H9 (cell line): ENCODE results near the gene TPPP. TPM values are rescaled to one million over a fixed set of nuclear protein-coding genes. Genes with fewer than 3 reads are reported as not detected.
"Not testable (repeated sequence)": the region's sequence is repeated elsewhere in the genome, so short reads cannot be mapped to it uniquely, and the experiment has no call there.

ENCODE experiments used
- DNase-seq: peaks from one replicate; pipeline ENCODE4 v3.0.0-alpha.2; 2017
- H2AFZ ChIP-seq: one replicate; pipeline ENCODE4 v1.6.1; 2013; ENCODE audit warnings: mild to moderate bottlenecking, low read length, control low read depth, moderate library complexity
- H2AK5ac ChIP-seq: 2 replicates; pipeline ENCODE4 v1.6.1; 2013; ENCODE audit warnings: low read length, control low read depth, mixed read lengths; ENCODE audit not compliant: insufficient read length
- H2BK120ac ChIP-seq: one replicate; pipeline ENCODE4 v1.6.1; 2013; ENCODE audit warnings: low read depth, mild to moderate bottlenecking, low read length, control low read depth, inconsistent platforms; ENCODE audit not compliant: poor library complexity, severe bottlenecking
- H2BK12ac ChIP-seq: 2 replicates; pipeline ENCODE4 v1.6.1; 2013; ENCODE audit warnings: low read length, control low read depth, mixed read lengths, low read depth; ENCODE audit not compliant: insufficient read length
- H2BK15ac ChIP-seq: 2 replicates; pipeline ENCODE4 v1.6.1; 2013; ENCODE audit warnings: low read depth, low read length, control low read depth
- H2BK20ac ChIP-seq: one replicate; pipeline ENCODE4 v1.6.1; 2013; ENCODE audit warnings: low read depth, mild to moderate bottlenecking, low read length, control low read depth, inconsistent platforms; ENCODE audit not compliant: poor library complexity, severe bottlenecking
- H2BK5ac ChIP-seq: 2 replicates; pipeline ENCODE4 v1.6.1; 2013; ENCODE audit warnings: low read length, control low read depth, mixed read lengths; ENCODE audit not compliant: insufficient read length
- H3K14ac ChIP-seq: 2 replicates; pipeline ENCODE4 v1.6.1; 2013; ENCODE audit warnings: low read length, control low read depth; ENCODE audit not compliant: insufficient read depth
- H3K18ac ChIP-seq: 2 replicates; pipeline ENCODE4 v1.6.1; 2013; ENCODE audit warnings: low read depth, mild to moderate bottlenecking, mixed read lengths, low read length, control low read depth; ENCODE audit not compliant: insufficient read length
- H3K23ac ChIP-seq: 2 replicates; pipeline ENCODE4 v1.6.1; 2013; ENCODE audit warnings: low read length, control low read depth, mixed read lengths, low read depth; ENCODE audit not compliant: insufficient read length
- H3K23me2 ChIP-seq: 2 replicates; pipeline ENCODE4 v1.6.1; 2013; ENCODE audit warnings: low read depth, mild to moderate bottlenecking, mixed read lengths, low read length, control low read depth; ENCODE audit not compliant: insufficient read length, poor library complexity, severe bottlenecking
- H3K27ac ChIP-seq: 2 replicates; pipeline ENCODE4 v1.5.1; 2013; ENCODE audit warnings: low read length, control low read depth, mixed read lengths, low read depth; ENCODE audit not compliant: insufficient read length
- H3K27me3 ChIP-seq: 2 replicates; pipeline ENCODE4 v1.6.1; 2013; ENCODE audit warnings: low read length, control low read depth, inconsistent platforms; ENCODE audit not compliant: insufficient read depth
- H3K4ac ChIP-seq: 2 replicates; pipeline ENCODE4 v1.6.1; 2013; ENCODE audit warnings: low read depth, mild to moderate bottlenecking, control low read depth, inconsistent platforms, low read length, moderate library complexity
- H3K4me1 ChIP-seq: 2 replicates; pipeline ENCODE4 v1.6.1; 2013; ENCODE audit warnings: low read length, control low read depth, inconsistent platforms; ENCODE audit not compliant: insufficient read depth
- H3K4me2 ChIP-seq: 2 replicates; pipeline ENCODE4 v1.6.1; 2013; ENCODE audit warnings: low read length, control low read depth, mixed read lengths; ENCODE audit not compliant: insufficient read length, insufficient read depth
- H3K56ac ChIP-seq: 2 replicates; pipeline ENCODE4 v1.6.1; 2013; ENCODE audit warnings: low read depth, mild to moderate bottlenecking, mixed read lengths, low read length, control low read depth; ENCODE audit not compliant: insufficient read length
- H3K79me1 ChIP-seq: 2 replicates; pipeline ENCODE4 v1.6.1; 2013; ENCODE audit warnings: low read depth, mild to moderate bottlenecking, moderate library complexity, low read length, control low read depth, inconsistent platforms; ENCODE audit not compliant: insufficient read depth, poor library complexity, severe bottlenecking
- H3K79me2 ChIP-seq: 2 replicates; pipeline ENCODE4 v1.6.1; 2013; ENCODE audit warnings: low read length, control low read depth, inconsistent platforms; ENCODE audit not compliant: insufficient read depth
- H3K9ac ChIP-seq: 2 replicates; pipeline ENCODE4 v1.6.1; 2013; ENCODE audit warnings: low read length, control low read depth, mixed read lengths; ENCODE audit not compliant: insufficient read length; ENCODE audit errors: extremely low read depth
- H3K9me3 ChIP-seq: one replicate; pipeline ENCODE4 v1.6.1; 2013; ENCODE audit warnings: low read depth, low read length, inconsistent platforms; ENCODE audit not compliant: control insufficient read depth
- H3T11ph ChIP-seq: one replicate; pipeline ENCODE4 v1.6.1; 2013; ENCODE audit warnings: mild to moderate bottlenecking, low read length, control low read depth, inconsistent platforms
- H4K20me1 ChIP-seq: one replicate; pipeline ENCODE4 v1.6.1; 2013; ENCODE audit not compliant: control insufficient read depth, insufficient read length, insufficient read depth
- H4K5ac ChIP-seq: 2 replicates; pipeline ENCODE4 v1.6.1; 2013; ENCODE audit warnings: low read depth, mild to moderate bottlenecking, mixed read lengths, low read length, control low read depth; ENCODE audit not compliant: insufficient read length
- H4K8ac ChIP-seq: replicated peaks from 2 replicates; pipeline ENCODE4 v1.6.1; 2013; ENCODE audit warnings: low read length, control low read depth, mixed read lengths, low read depth; ENCODE audit not compliant: insufficient read length
- H4K91ac ChIP-seq: 2 replicates; pipeline ENCODE4 v1.6.1; 2013; ENCODE audit warnings: low read depth, mild to moderate bottlenecking, moderate library complexity, mixed read lengths, low read length, control low read depth; ENCODE audit not compliant: insufficient read length
- H3K27ac Mint-ChIP-seq, 3 experiments: 2 replicates in 2 of 3; 3 replicates in 1 of 3; pipeline ENCODE4 v1.8.0; 2020 to 2021; ENCODE audit warnings: mixed read lengths in 3 of 3, mild to moderate bottlenecking in 1 of 3, moderate library complexity in 1 of 3
- H3K27me3 Mint-ChIP-seq: 2 replicates; pipeline ENCODE4 v1.8.0; 2021; ENCODE audit warnings: low read depth, mild to moderate bottlenecking, moderate library complexity, mixed read lengths
- H3K36me3 Mint-ChIP-seq, 3 experiments: 2 replicates in 2 of 3; 3 replicates in 1 of 3; pipeline ENCODE4 v1.8.0; 2020 to 2021; ENCODE audit warnings: low read depth in 3 of 3, mixed read lengths in 3 of 3; ENCODE audit not compliant: insufficient read depth in 1 of 3
- H3K4me1 Mint-ChIP-seq, 2 experiments: 2 replicates each; pipeline ENCODE4 v1.8.0; 2020; ENCODE audit warnings: mixed read lengths in 2 of 2
- H3K4me3 Mint-ChIP-seq, 2 experiments: 2 replicates in 1 of 2; 3 replicates in 1 of 2; pipeline ENCODE4 v1.8.0; 2020 to 2021; ENCODE audit warnings: mild to moderate bottlenecking in 2 of 2, mixed read lengths in 2 of 2, moderate library complexity in 1 of 2
- H3K9me3 Mint-ChIP-seq, 2 experiments: 2 replicates in 1 of 2; 3 replicates in 1 of 2; pipeline ENCODE4 v1.8.0; 2020; ENCODE audit warnings: mild to moderate bottlenecking in 2 of 2, mixed read lengths in 2 of 2, moderate library complexity in 1 of 2
- CTCF ChIP-seq: fragments of 200-600 bp; sonication (generic); conservative IDR thresholded peaks from 3 replicates; pipeline ENCODE4 v1.8.0; 2021; ENCODE audit warnings: antibody characterized with exemption, mild to moderate bottlenecking
- WGBS: extraction: QIAGEN DNeasy Blood & Tissue Kit; methylation state at CpG from one replicate; pipeline ENCODE4 v1.1.7; 2013; ENCODE audit warnings: missing lambda C conversion rate, low lambda C conversion rate, mixed read lengths; ENCODE audit not compliant: insufficient read length; ENCODE audit errors: extremely low coverage; 5-methylcytosine and 5-hydroxymethylcytosine counted together
- total RNA-seq: library from RNA; stranded (reverse); gene quantifications from 2 replicates; pipeline ENCODE4 v1.2.1, GENCODE V29; 2021

Gene TPPP
- total RNA-seq, 1 experiment from 2014 or later, result 0.44 TPM

DNA sequence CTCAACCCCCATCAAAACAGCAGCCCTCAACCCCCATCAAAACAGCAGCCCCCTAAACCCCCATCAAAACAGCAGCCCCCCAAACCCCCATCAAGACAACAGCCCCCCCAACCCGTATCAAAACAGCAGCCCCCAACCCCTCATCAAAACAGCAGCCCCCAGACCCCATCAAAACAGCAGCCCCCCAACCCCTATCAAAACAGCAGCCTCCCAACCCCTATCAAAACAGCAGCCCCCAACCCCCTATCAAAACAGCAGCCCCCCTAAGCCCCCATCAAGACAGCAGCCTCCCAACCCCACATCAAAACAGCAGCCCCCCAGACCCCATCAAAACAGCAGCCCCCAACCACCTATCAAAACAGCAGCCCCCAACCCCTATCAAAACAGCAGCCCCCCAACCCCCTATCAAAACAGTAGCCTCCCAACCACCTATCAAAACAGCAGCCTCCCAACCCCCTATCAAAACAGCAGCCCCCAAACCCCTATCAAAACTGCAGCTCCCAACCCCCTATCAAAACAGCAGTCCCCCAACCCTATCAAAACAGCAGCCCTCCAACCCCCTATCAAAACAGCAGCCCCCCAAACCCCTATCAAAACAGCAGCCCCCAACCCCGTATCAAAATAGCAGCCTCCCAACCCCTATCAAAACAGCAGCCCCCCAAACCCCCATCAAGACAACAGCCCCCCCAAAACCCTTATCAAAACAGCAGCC lies 1.2 kb downstream of the TPPP start:
- Histone ChIP-seq H3K4me2 (no peak overlapping the region), H3K79me2 (no peaks in the 10 kb centered on the region), H2AFZ (no peak overlapping the region), H2BK120ac (no peak overlapping the region), H3K79me1 (no peaks in the 10 kb centered on the region), H4K5ac (no peak overlapping the region), H3K27me3 (no peaks in the 10 kb centered on the region; the same call in 1 of the 2 replicates), H2BK20ac (no peak overlapping the region), H4K91ac (no peak overlapping the region), H4K8ac (no peak overlapping the region), H4K20me1 (no peaks in the 10 kb centered on the region), H3K18ac (no peak overlapping the region), H3K56ac (no peak overlapping the region), H2BK12ac (no peak overlapping the region), H3T11ph (no peak overlapping the region), H2AK5ac (no peak overlapping the region), H3K27ac (no peak overlapping the region), H2BK15ac (no peak overlapping the region), H2BK5ac (no peak overlapping the region), H3K23ac (no peak overlapping the region), H3K9me3 (no peaks in the 10 kb centered on the region), H3K14ac (no peak overlapping the region), H3K4me1 (no peaks in the 10 kb centered on the region), H3K23me2 (no peaks in the 10 kb centered on the region), H3K9ac (no peak overlapping the region), H3K4ac (no peak overlapping the region)
- no CpG with 5 or more reads among the region's 2 CpGs for WGBS
- no peak for TF ChIP-seq CTCF
- Mint-ChIP-seq H3K4me3 (peak overlapping the region in 1 of 2 experiments; percentile 66; a peak in 2 of 5 replicates), H3K9me3 (peaks cover 3 to 4% of the 10 kb centered on the region in 2 experiments; a peak in 3 of 5 replicates), H3K27me3 (peaks cover 12% of the 10 kb centered on the region), H3K36me3 (peaks cover 3 to 4% (median 3%) of the 10 kb centered on the region in 3 experiments; a peak in 6 of 7 replicates), H3K27ac (no peak overlapping the region), H3K4me1 (no peaks in the 10 kb centered on the region)
- DNase-seq, result peak; percentile 13

DNA sequence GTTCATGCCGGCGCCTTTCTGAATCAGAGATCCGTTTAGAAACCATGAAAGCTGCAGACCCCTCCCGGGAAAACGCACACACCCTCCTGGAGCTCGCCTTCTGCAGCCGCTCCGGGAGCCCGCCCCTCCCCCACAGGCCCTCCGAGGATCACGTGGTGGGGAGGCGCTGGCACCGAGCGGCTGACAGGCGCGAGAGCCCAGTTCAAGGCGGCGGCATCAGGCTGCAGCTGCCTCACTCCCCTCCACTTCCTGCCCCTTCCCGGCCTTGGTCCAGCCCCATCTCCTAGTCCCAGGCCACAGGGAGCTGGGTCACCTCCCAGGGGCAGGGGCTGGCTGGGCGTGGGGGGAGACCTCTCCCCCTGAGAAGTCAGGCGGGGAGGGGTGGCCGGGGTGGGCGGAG lies 2.1 kb downstream of the TPPP start:
- H3K79me1 ChIP-seq, H3K4me3 Mint-ChIP-seq, H3K18ac ChIP-seq, H3K4me1 Mint-ChIP-seq, H3T11ph ChIP-seq, H2BK20ac ChIP-seq, H3K14ac ChIP-seq, H3K79me2 ChIP-seq, H2BK15ac ChIP-seq, H4K8ac ChIP-seq, H3K4me2 ChIP-seq, H3K4me1 ChIP-seq, H3K27me3 ChIP-seq, H3K56ac ChIP-seq, H3K27ac ChIP-seq, H3K23ac ChIP-seq, H2BK12ac ChIP-seq, H4K5ac ChIP-seq, H3K4ac ChIP-seq, DNase-seq, H3K27ac Mint-ChIP-seq, H3K36me3 Mint-ChIP-seq, H3K23me2 ChIP-seq, H2BK5ac ChIP-seq, H2AK5ac ChIP-seq, H4K91ac ChIP-seq, H3K9me3 ChIP-seq, H3K9me3 Mint-ChIP-seq, H3K9ac ChIP-seq, H2BK120ac ChIP-seq, H4K20me1 ChIP-seq, H2AFZ ChIP-seq: not testable (repeated sequence)
- no CpG with 5 or more reads among the region's 23 CpGs for WGBS
- peaks cover 14% of the 10 kb centered on the region for H3K27me3 Mint-ChIP-seq
